HG02981 (cell line): ENCODE results near the gene SYNM.
A peak's percentile ranks its signal among the peaks of the same experiment; 100 is the strongest.
"Not testable (repeated sequence)": the region's sequence is repeated elsewhere in the genome, so short reads cannot be mapped to it uniquely, and the experiment has no call there.

ENCODE experiments used
- ATAC-seq: cut with Tn5 transposase; IDR thresholded peaks from one replicate; pipeline ENCODE4 v1.9.1; 2021; ENCODE audit warnings: mild to moderate bottlenecking, moderate library complexity; ENCODE audit not compliant: unreplicated experiment

SYNM gene

DNA sequence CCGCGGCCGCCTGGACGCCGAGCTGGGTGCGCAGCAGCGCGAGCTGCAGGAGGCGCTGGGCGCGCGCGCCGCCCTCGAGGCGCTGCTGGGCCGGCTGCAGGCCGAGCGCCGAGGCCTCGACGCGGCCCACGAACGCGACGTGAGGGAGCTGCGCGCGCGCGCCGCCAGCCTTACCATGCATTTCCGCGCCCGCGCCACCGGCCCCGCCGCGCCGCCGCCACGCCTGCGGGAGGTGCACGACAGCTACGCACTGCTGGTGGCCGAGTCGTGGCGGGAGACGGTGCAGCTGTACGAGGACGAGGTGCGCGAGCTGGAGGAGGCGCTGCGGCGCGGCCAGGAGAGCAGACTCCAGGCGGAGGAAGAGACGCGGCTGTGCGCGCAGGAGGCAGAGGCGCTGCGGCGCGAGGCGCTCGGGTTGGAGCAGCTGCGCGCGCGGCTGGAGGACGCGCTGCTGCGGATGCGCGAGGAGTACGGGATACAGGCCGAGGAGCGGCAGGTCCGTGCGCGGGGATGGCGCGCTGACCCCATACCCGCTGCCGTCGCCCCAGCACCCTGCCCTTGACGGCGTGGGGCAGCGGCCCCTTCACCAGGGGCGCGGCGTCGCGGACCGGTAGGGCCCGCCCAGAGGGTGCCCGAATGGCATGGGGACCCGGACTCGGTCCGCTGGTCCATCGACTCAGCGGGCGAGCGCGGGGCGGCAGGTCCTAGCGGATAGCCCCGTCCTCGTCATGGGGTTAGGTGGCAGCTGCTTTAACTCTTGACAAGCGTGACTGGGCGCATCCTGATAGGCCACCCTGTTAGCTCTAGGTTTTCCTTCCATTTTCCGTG is 848 bp downstream of the SYNM start:
- peak; percentile 44 for ATAC-seq

DNA sequence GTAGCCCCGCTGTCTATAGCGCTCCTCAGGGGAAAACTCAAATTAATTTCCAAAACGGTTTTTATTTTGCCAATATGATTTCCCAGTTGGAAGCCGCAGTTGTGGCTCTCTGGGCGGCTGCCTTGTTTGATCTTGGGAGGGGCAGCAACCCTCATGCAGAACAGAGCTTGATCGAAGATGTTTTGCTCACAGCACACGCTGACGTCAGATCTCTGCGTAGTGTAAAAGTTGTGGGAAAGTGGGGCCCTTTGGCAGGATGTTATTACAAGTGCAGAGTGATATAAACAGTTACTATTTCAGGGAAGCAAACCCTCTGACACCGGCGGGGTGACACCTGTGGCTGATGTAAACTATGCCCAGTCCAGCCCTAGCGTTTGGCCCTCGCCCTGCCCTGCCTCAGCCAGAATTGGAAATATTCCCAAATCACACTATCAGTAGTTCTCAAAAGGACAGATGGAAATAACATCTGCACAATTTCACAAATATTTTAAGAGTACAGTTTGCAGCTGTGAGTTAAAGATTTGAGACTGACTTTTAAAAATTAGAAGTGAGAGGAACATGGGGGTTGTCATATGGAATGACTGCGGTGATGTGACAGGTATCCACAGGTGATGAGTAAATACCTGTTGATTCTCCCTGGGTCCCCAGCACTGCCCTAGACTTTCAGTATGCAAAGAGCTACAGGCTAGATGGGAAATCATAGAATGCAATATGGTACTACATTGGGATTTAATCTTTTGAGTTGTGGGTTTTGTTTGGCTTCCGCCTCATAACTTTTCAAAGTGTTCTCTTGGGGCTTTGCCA is 1.7 kb downstream of the SYNM start:
- no peak for ATAC-seq

DNA sequence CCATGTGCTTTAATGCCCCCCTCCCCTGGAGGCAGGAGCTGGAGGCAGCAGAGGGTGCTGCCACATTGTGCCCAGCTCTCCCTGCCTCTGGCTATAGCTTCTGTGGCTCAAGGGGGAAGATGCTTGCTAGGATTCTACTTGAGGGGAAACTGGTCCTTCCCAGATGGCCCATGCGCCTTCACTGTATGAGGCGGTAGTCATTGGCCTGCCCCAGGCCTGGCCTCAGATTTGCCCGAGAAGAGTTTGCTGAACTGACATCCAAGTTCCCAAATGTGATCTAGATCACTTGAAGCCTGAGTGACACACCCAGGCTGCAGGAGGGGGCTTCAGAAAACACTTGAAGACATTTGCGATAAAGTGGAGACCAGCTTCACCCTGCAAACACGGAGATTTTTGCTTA is 4.1 kb downstream of the SYNM start:
- no peak for ATAC-seq

DNA sequence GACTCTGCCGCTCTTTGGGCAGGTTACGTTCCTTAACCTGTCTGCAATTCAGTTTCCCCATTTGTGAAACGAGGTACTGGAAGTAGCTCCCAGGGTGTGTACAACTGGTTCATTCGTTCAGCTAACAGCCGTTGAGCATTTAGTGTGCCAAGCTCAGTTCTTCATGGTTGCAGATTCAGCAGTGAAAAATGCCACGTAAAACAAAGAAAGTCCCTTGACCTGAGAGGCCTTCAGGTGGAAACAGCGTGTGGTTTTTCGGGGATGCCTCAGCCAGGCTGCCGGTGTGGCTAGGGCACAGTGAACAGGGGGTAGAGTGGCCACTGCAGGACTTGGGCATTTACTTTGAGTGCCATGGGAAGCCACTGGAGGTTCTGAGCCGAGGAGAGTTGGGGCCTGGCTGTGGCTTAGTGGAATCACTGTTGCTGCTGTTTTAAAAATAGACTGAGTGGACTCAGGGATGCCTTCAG is 4.7 kb downstream of the SYNM start:
- no peak for ATAC-seq

DNA sequence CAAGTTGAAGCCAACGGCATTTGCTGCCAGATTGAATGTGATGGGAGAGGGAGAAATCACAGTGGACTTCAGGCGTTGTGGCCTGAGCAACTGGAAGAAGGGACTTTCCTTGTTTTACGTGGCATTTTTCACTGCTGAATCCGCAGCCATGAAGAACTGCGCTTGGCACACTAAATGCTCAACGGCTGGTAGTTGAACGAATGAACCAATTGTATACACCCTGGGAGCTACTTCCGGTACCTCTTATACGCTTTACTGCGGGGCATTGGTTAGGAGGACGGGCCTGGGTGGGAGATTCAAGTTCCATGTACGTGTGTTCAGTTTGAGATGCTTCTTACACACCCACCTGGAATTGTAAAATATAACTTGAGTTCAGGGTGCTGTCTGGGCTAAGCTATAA is 5.2 kb downstream of the SYNM start:
- no peak for ATAC-seq

DNA sequence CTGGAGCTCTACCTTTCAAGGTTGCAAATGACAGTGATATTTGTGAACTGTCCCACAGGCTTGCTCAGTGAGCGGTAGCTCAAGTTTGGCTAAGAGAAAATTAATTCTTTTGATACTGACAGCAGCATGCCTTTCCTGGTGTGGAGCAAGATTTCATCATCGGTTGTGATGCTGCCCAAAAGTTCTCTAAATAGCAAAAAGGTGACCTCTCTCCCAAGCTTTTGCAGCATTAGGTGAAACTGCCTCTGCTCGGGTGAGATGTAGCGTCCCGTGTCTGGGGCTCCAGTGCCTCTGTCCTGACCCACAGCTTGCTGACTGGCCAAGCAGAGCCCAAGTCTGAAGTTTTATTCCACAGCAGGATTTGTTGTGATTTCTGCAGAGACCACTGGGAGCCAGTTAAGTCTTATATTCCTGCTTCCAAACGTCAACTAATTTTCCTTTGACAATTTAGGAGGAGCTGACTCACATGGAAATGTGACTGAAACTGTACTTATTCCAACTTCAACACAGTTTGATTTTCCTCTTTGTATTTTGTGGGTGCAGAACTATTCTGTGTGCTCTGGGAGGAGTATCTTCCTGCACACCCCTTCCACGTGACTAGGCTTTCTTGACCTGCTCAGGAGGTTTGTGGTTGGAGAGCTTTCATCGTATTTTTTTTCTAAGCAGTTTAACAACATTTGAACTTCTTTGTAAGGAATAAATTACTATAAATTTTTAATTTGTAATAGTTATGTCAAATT is 5.9 kb downstream of the SYNM start:
- no peak for ATAC-seq

DNA sequence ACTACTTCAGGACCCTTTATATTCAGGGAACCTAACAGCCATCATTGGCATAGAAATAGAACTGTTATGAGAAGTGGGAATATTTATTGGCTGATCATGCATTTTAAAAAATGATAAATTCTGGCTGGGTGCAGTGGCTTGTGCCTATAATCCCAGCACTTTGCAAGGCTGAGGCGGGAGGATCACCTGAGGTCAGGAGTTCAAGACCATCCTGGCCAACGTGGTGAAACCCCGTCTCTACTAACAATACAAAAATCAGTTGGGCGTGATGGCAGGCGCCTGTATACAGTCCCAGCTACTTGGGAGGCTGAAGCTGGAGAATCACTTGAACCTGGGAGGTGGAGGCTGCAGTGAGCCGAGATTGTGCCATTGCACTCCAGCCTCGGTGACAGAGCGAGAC is 6.8 kb downstream of the SYNM start:
- ATAC-seq = not testable (repeated sequence)

DNA sequence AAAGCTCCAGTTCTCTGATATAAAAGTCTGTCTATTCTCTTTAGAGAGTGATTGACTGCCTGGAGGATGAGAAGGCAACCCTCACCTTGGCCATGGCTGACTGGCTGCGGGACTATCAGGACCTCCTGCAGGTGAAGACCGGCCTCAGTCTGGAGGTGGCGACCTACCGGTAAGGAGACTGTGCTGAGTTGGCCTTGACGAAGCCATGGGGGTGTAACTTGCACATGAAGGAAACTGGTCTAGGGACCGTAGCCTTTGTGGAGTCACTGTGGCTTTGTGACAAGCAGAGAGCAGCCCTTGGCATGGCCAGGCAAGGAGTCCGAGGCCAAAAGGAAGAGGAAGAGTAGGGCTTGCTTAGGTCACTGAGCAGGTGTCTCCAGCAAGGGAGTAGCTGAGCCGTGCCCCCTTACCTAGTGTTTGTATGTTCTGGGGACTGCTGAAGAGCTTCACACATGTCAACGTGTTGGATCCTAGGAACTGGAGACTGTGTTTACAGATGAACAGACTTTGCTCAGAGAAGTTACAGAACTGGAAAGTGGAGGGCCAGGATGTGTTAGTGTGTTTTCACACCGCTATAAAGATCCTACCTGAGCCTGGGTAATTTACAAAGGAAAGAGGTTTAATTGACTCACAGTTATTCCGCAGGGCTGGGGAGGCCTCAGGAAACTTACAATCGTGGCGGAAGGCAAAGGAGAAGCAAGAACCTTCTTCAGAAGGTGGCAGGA is 8.8 kb downstream of the SYNM start:
- no peak for ATAC-seq

DNA sequence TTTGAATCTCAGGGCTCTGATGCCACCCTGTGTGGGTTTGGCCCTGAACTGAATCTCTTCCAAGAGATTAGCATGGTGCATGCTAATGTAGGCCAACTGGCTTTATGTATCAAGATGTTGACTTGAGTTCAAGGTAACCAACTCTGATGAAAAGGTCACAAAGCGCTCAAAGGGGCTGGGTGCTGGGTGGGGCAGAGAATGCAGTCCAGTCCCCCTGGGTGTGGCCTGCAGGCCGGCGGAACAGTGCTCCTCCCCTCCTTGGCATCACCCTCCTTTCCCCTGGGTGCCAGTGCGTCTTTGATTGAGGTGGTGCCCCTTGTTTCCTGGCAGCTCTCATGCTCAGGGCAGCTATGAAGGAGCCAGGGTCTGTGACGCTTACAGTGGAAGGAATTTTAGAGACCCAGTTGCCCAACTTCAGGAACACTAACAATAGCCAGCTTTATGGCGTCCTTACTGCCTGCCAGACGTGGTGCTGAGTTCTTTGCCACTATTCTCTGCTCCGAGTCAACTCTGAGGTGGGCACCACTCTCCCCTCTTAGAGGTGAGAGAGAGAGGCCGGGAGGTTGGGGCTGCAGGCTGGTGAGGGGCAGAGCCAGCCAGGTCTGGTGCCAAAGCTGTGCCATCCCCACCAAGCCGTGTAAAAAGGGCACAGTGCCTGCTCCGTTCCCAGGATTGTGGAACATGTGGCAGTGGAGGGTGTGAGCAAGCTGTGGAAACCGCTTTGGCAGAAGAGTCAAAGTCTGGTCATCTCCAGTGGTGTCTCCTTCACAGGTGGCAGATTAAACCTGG is 9.8 kb downstream of the SYNM start:
- no peak for ATAC-seq

DNA sequence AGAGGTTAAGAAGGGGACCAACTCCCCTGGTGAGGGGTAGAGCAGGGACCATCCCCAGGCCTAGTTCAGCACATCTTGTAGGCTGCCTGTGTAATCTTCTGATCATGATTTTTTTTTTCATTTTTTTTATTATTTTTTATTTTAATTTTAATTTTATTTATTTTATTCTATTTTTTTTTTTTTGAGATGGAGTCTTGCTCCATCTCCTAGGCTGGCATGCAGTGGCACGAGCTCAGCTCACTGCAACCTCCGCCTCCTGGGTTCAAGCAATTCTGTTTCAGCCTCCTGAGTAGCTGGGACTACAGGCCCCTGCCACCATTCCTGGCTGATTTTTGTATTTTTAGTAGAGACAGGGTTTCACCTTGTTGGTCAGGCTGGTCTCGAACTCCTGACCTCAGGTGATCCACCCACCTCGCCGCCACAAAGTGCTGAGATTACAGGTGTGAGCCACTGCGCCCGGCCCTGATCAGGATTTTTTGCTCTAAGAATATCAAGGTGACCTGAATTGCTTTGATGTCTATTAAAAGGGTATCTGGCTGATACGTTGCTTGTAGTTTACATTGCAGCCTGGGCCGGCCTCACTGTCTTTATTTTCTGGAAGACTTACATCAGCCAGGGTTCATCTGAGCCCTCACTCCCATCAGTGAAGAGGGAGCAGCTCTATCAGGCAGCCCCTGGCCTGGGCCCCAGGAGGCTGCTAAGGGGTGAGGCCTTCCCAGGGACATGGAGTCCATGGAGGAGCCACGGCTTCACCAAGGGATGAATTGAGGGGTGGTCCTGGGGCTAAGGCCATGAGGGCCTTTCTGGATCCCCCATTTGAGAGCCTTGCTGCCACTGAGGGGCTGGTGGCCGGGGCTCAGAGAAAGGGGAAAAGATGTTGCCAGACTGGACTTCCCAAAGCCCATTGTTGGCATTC is 10.7 kb downstream of the SYNM start:
- ATAC-seq = no peak

DNA sequence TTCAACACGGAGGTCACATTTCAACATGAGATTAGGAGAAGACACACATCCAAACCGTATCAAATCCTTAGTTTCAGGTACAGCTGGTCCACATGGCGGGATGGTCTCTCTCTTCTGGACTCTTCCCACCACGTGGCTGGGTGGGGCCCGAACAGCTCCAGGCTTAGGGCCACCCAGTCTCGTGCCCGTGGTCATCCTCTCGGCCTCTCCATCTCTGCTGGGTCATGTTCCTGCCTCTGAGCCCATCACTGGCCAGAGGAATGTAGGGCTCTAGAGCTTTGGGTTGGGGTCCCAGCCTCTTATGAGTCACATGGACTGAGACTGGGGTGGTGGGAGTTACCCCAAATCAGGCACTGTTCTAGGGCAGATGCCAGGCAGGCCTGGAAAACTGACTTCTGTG is 12.2 kb downstream of the SYNM start:
- ATAC-seq = no peak

DNA sequence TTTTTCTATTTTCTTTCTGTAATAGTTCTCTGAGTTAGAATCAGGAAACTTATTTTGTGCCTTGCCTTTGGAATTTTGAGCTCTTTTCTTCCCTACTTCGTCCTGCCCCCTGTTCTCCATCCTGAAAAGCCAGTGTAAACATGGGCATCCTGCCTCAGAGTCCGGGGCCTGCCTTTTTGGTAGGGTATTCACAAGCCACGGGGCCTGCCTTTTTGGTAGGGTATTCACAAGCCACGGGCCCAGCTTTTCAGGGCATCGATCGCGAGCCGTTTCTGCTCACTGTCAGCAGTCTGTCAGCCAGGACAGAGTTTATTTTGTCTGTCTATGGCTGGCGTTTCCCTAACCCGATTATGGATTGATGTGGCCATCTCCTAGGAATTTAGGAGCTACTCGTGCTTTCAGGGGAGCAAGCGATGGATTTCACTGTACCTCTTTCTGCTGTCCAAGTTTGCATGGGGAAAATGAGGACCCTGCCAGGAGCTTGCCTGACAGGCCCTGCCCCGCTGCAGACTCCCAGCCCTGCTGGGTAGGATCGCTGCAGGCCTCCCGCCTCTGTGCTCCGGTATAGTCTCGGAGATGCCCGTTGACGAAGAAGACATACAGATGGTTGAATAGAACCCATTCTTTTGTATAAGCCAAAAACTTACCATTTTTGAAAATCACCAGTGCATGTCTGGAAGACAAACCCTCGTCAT is 12.8 kb downstream of the SYNM start:
- ATAC-seq = no peak

DNA sequence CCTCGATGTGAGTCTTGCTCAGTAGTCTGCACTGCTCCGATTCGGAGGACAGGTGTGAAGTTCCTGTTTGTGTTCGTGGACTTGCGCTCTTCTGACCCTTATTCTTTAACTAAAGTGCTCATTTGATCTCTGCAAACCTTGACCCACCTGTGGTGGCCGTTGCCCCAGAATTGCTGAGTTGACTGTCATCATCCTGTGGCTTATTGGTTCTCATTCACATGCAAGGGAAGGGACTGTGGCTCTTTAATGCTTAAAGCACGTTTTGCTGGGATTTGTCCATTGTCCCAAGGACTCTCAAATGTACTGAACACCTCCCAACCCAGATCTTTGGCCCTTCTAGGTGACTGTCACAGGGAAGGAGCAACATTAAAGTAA is 13.4 kb downstream of the SYNM start:
- ATAC-seq = no peak

DNA sequence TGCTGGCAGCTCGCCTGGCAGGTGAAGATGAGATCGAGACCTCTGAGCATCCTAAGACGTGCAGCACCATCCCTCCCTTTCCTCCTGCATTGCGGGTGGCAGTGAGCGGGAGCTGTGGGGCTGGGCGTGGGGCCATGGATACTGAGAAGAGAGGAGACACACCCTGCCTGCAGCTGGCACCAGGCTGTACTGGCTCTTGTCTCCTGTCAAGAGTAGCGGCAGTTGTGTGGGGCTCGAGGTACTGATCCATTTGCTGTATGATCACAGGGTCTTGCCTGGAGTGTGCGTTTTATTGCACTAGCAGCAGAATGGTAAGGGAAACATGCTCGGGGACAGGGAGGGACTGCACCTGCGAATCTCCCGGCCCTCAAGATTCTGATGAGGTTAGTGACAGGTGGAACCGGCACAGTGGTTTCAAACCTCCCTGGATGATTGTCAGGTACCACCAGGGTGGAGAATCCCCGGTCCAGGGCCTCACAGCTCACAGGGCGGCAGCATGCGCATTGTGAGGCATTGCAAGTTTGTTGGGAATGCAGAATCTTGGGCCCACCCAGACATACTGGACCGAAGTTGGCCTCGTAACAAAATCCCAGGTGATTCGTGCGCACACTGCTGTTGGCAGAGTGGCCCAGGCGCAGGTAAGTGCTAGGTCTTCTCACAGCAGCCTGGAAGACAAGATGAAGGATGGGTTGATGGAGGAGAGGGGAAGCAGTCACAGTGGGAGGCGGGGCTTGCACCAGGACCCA is 14.1 kb downstream of the SYNM start:
- ATAC-seq = no peak

DNA sequence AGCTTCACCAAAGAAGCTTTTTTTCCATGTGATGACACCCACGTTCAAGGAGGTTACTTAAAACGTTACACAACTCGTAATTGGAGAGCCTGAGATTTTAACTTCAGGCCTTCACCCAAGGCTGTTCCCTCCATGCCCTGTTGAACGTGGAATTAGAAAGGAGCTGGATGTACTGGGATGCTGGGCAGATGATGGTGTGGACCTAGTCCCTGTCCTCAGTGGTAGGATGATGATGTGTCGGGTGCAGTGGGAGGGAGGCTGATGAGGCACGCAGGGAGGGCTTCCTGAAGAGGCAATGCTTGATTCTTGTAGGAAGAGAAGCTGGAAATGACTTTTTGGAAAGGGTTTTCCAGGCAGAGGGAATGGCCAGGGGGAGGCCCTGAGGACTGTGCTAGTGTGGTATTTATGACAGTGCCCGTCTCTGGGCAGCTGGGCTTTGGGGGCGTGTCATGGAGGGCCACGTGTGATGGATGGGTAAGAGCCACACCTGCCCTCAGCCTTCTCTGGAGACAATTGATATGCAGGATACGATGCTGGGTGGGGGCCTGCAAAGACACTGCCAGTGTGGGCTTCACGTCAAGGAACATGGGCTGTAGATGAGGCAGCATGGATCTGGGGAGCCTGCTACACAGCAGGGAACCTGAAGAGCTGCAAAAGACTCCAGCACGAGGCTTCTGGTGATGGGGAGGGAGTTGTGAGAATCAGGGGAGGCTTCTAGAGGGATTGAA is 15.3 kb downstream of the SYNM start:
- no peak for ATAC-seq

DNA sequence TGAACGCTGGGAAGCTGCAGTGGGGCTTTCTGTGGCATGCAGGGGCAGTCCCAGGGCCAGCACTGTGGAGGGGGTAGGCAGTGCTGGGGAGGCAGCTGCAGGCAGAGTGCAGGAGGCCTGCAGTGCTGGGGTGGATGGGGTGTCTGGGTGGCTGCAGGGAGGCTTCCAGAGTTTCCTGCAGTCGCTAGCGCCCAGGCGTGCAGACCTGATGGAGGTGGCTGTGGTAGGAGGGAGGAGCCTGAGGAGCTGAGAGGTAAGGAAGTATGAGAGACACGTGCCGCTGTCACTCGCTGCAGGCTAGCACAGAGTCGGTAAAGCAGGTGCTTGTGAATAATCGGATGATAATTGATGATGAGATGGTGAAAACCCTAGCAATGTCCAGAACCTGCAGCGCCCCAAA is 16.3 kb downstream of the SYNM start:
- ATAC-seq = no peak
